WTC11 (cell line): ENCODE measurements around the gene CCNF. TPM values are rescaled to one million over a fixed set of nuclear protein-coding genes. Genes with fewer than 3 reads are reported as not detected.

Experiments used
- ATAC-seq: fragments of 200-7000 bp; cut with Tn5 transposase; 2 replicates; pipeline ENCODE4 v1.10.0; 2021; ENCODE audit warnings: mild to moderate bottlenecking, moderate library complexity
- CTCF ChIA-PET: fragments of 300-600 bp; sonication (Branson Sonifier 250); formaldehyde crosslinking; loops from one replicate; lab custom pipeline; 2021; ENCODE audit warnings: antibody characterized with exemption; lab: Charles Lee
- POLR2A ChIA-PET: fragments of 350-600 bp; sonication (Branson Sonifier 250); formaldehyde crosslinking; loops from one replicate; lab custom pipeline; 2021; ENCODE audit warnings: antibody characterized with exemption; lab: Charles Lee
- DNase-seq: peaks from one replicate; pipeline ENCODE4 v3.0.0; 2021; ENCODE audit warnings: low spot score
- H3K27ac Mint-ChIP-seq: 2 replicates; pipeline ENCODE4 v1.8.0; 2021; ENCODE audit warnings: mixed read lengths
- H3K27me3 Mint-ChIP-seq: 2 replicates; pipeline ENCODE4 v1.8.0; 2021; ENCODE audit warnings: low read depth, mild to moderate bottlenecking, moderate library complexity, mixed read lengths
- H3K36me3 Mint-ChIP-seq: 2 replicates; pipeline ENCODE4 v1.8.0; 2021; ENCODE audit warnings: mixed read lengths
- H3K4me1 Mint-ChIP-seq: 2 replicates; pipeline ENCODE4 v1.8.0; 2022; ENCODE audit warnings: mixed read lengths
- H3K4me3 Mint-ChIP-seq: 2 replicates; pipeline ENCODE4 v1.8.0; 2021; ENCODE audit warnings: mild to moderate bottlenecking, moderate library complexity, mixed read lengths
- H3K9me3 Mint-ChIP-seq: 2 replicates; pipeline ENCODE4 v1.8.0; 2021; ENCODE audit warnings: mixed read lengths
- AR ChIP-seq: fragments of 250-450 bp; sonication (Bioruptor Pico); IDR thresholded peaks from 2 replicates; pipeline ENCODE4 v1.9.0; 2021; ENCODE audit warnings: mild to moderate bottlenecking
- ARID4B ChIP-seq: sonication (generic); formaldehyde crosslinking; IDR thresholded peaks from 2 replicates; pipeline ENCODE4 v1.8.0; 2023; ENCODE audit warnings: missing genetic modification reagents, mild to moderate bottlenecking, borderline replicate concordance
- E2F5 ChIP-seq: sonication (generic); formaldehyde crosslinking; IDR thresholded peaks from 2 replicates; pipeline ENCODE4 v1.8.1; 2022; ENCODE audit warnings: mild to moderate bottlenecking, moderate library complexity, missing genetic modification reagents
- FOXK1 ChIP-seq: sonication (generic); formaldehyde crosslinking; IDR thresholded peaks from 2 replicates; pipeline ENCODE4 v1.8.0; 2022; ENCODE audit warnings: mild to moderate bottlenecking, moderate library complexity, missing genetic modification reagents
- GRHL2 ChIP-seq: fragments of 250-450 bp; sonication (Bioruptor Pico); IDR thresholded peaks from 2 replicates; pipeline ENCODE4 v1.8.0; 2022; ENCODE audit warnings: mild to moderate bottlenecking, moderate library complexity; ENCODE audit not compliant: insufficient replicate concordance, severe bottlenecking
- KAT7 ChIP-seq: sonication (generic); formaldehyde crosslinking; IDR thresholded peaks from 2 replicates; pipeline ENCODE4 v1.8.1; 2023; ENCODE audit warnings: missing genetic modification reagents, mild to moderate bottlenecking, borderline replicate concordance
- NFATC4 ChIP-seq: fragments of 250-450 bp; sonication (Bioruptor Pico); IDR thresholded peaks from 2 replicates; pipeline ENCODE4 v1.9.0; 2021; ENCODE audit warnings: mild to moderate bottlenecking
- NR3C1 ChIP-seq: sonication (generic); formaldehyde crosslinking; conservative IDR thresholded peaks from 2 replicates; pipeline ENCODE4 v1.8.1; 2023; ENCODE audit warnings: low read depth, mild to moderate bottlenecking, missing genetic modification reagents
- PRDM15 ChIP-seq: sonication (generic); formaldehyde crosslinking; IDR thresholded peaks from 2 replicates; pipeline ENCODE4 v1.8.0; 2022; ENCODE audit warnings: missing genetic modification reagents
- RELA ChIP-seq: sonication (generic); formaldehyde crosslinking; IDR thresholded peaks from 2 replicates; pipeline ENCODE4 v1.8.1; 2022; ENCODE audit warnings: missing genetic modification reagents, mild to moderate bottlenecking, borderline replicate concordance
- SOX15 ChIP-seq: fragments of 250-450 bp; sonication (Bioruptor Pico); IDR thresholded peaks from 2 replicates; pipeline ENCODE4 v1.9.0; 2021; ENCODE audit warnings: mild to moderate bottlenecking
- TP53 ChIP-seq: sonication (generic); formaldehyde crosslinking; IDR thresholded peaks from 2 replicates; pipeline ENCODE4 v1.8.1; 2023; ENCODE audit warnings: mild to moderate bottlenecking, missing genetic modification reagents
- ZNF263 ChIP-seq: sonication (generic); formaldehyde crosslinking; IDR thresholded peaks from 2 replicates; pipeline ENCODE4 v1.8.1; 2022; ENCODE audit warnings: low read depth, mild to moderate bottlenecking, moderate library complexity, missing genetic modification reagents
- ZNF423 ChIP-seq: fragments of 250-450 bp; sonication (Bioruptor Pico); IDR thresholded peaks from 2 replicates; pipeline ENCODE4 v2.1.2; 2022; ENCODE audit warnings: mild to moderate bottlenecking, moderate library complexity
- total RNA-seq: library from RNA; stranded (reverse); gene quantifications from 3 replicates; pipeline ENCODE4 v1.2.3, GENCODE V29; 2021

CCNF gene
- total RNA-seq, 1 experiment from 2014 or later, result 65.7 TPM

GRCh38 chr16:2470603-2471015, 41.4 kb downstream of the CCNF start:
- ChIA-PET CTCF (interaction anchor here (0.8 to 5.9 kb wide), 5 partner anchors 11 to 276 kb away, joined by 3 to 53 read pairs (median 4); partner anchors contain the start of gene TEDC2), POLR2A (interaction anchor here (0.8 to 3.3 kb wide), 3 partner anchors 11 to 61 kb away, joined by 3 to 15 read pairs (median 3); partner anchors contain the start of genes CEMP1 and TEDC2)
- Mint-ChIP-seq H3K4me1 (peaks cover 19% of the 10 kb centered on the region), H3K36me3 (no peaks in the 10 kb centered on the region), H3K27me3 (peaks cover 38% of the 10 kb centered on the region), H3K27ac (no peak overlapping the region), H3K9me3 (no peaks in the 10 kb centered on the region), H3K4me3 (peak overlapping the region; percentile 42)
- ATAC-seq, result no peak
- no peak for DNase-seq
- no peak for TF ChIP-seq ZNF423 (CRISPR knock-in tag)
- no peak for TF ChIP-seq AR (CRISPR knock-in tag)
- no peak for TF ChIP-seq E2F5 (CRISPR knock-in tag)
- TF ChIP-seq ARID4B (CRISPR knock-in tag), result no peak
- TF ChIP-seq ZNF263 (CRISPR knock-in tag), result no peak
- no peak for TF ChIP-seq KAT7 (CRISPR knock-in tag)
- no peak for TF ChIP-seq RELA
- no peak for TF ChIP-seq PRDM15
- TF ChIP-seq FOXK1, result no peak
- no peak for TF ChIP-seq SOX15
- TF ChIP-seq GRHL2, result no peak

GRCh38 chr16:2471016-2471652, 41.9 kb downstream of the CCNF start, which contains the start of gene NTN3:
TSS of gene NTN3 (plus strand) at chr16:2471297. CDS start at chr16:2471702, 405 bp downstream.
- POLR2A ChIA-PET, result interaction anchor here (0.8 to 3.3 kb wide), 3 partner anchors 12 to 60 kb away, joined by 3 to 15 read pairs (median 3); partner anchors contain the start of genes CEMP1 and TEDC2
- CTCF ChIA-PET, result interaction anchor here (0.8 to 5.9 kb wide), 4 partner anchors 12 to 61 kb away, joined by 3 to 53 read pairs (median 5); partner anchors contain the start of gene TEDC2
- peak within 1 kb of the TSS; percentile 50 for H3K4me3 Mint-ChIP-seq

More at GRCh38 chr16:2471016-2471652, 41.9 kb downstream of the CCNF start, which contains the start of gene NTN3:
- H3K36me3 Mint-ChIP-seq, result no peaks in the 10 kb centered on the region
- H3K27me3 Mint-ChIP-seq, result peaks cover 38% of the 10 kb centered on the region
- H3K4me1 Mint-ChIP-seq, result peaks cover 21% of the 10 kb centered on the region
- no peak within 1 kb of the TSS for H3K27ac Mint-ChIP-seq
- no peaks in the 10 kb centered on the region for H3K9me3 Mint-ChIP-seq
- peak; percentile 1; the same call in 1 of the 2 replicates for ATAC-seq
- peak; percentile 17; the same call in 1 of the 2 replicates for TF ChIP-seq ZNF423 (CRISPR knock-in tag)
- no peak for TF ChIP-seq NFATC4 (CRISPR knock-in tag)
- 0 out of 2 replicates have a peak, but pooled peaks have one; percentile 65 for TF ChIP-seq TP53 (CRISPR knock-in tag)
- TF ChIP-seq NR3C1 (CRISPR knock-in tag), result 0 out of 2 replicates have a peak, but pooled peaks have one; percentile 38
- DNase-seq, result peak; percentile 75
